GM18909 (cell line): Measurements from ENCODE around the gene ARTN.

Experiments used
- ATAC-seq: cut with Tn5 transposase; IDR thresholded peaks from one replicate; pipeline ENCODE4 v1.9.1; 2021; ENCODE audit warnings: mild to moderate bottlenecking; ENCODE audit not compliant: unreplicated experiment, poor library complexity

The ARTN gene

GRCh38 chr1:43933386-43934100 lies at the start of gene ARTN:
Gene ARTN, plus strand, starts transcription at chr1:43933801. Its CDS starts 1,856 bp downstream, at chr1:43935657.
- no peak for ATAC-seq

DNA sequence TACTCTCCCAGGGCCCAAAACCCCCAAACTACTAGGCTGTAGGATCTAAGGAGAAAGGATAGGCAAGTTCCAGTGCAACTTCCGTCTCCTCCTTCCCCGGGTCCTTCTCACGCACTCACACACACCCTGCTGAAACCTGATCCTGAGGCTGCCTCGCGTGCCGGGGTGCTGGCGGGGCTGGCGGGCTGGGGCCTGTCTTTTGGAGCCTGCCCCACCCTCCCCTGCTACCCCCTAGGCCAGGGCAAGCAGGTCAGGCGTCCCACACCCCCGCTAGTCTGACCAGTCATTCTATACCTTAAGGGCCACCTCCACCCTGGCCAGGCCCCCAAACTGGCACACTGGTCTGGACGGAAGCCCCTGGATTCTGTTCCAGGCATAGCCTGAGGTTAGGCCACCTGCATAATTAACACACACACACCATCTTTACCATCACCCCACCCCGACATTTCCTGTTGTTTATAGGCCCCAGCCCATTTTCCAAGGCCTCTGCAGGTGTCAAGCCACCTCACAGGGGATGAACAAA lies 48.3 kb upstream of the ARTN start:
- ATAC-seq, result no peak

GRCh38 chr1:43887748-43888147 lies 45.9 kb upstream of the ARTN start:
- no peak for ATAC-seq

DNA sequence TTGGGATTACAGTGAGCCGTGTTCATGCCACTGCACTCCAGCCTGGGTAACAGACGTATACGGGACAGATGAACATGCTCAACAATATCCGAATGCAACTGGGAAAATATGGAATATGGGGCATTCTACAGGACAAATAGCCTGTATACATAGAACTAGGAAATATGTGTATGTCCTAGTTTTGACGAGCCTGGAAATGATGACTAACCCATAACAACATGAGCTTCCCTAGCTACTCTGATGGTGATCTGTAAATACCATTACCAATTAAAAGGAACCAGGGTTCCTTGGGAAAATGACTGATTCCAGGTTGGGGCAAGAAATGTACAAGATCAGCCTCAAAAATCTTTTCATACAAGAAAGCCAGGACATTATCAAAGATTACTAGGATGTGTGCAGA lies 42.8 kb upstream of the ARTN start:
- ATAC-seq, result no peak

GRCh38 chr1:43893006-43893405 lies 40.6 kb upstream of the ARTN start:
- no peak for ATAC-seq

DNA sequence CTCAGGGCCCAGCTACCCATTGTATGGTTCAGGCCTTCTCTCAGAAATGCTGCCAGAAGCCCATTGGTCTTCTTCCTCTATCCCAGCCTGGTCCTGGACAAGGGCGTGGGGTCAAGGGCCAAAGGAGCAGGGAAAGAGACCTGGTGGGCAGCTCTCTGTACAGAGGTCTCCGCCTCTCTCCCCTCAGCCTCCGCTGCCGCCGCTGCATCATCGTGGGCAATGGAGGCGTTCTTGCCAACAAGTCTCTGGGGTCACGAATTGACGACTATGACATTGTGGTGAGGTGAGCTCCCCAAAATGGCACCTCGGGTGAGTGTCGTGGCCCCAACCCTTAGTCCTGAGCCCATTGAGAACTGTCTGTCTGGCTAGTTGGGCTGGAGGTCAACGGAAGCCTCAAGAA lies 34.6 kb upstream of the ARTN start:
- ATAC-seq, result no peak

DNA sequence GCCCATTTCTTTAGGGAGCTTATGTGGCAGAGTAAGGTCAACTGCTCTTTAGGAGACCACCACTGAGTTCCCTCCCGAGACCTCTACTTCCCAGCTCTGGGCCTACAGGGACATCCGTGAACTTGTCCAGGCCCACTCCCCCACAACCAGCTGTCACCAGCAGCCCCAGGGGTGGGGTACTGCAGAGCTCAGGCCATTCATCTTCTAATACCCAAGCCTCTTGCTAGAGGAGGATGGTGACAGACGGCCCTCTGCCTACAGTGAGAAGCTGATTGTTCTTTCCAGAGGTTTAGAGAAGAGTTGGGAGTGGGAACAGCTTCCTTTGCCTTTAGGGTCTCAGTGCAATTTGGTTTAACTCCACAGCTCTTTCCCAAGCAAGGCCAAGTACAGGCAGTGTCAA lies 33.2 kb upstream of the ARTN start:
- ATAC-seq, result no peak

GRCh38 chr1:43901196-43901961 lies 32.2 kb upstream of the ARTN start:
- ATAC-seq, result no peak

- ATAC-seq, result no peak
Measured at GRCh38 chr1:43902058-43902831, 31.4 kb upstream of the ARTN start.

DNA sequence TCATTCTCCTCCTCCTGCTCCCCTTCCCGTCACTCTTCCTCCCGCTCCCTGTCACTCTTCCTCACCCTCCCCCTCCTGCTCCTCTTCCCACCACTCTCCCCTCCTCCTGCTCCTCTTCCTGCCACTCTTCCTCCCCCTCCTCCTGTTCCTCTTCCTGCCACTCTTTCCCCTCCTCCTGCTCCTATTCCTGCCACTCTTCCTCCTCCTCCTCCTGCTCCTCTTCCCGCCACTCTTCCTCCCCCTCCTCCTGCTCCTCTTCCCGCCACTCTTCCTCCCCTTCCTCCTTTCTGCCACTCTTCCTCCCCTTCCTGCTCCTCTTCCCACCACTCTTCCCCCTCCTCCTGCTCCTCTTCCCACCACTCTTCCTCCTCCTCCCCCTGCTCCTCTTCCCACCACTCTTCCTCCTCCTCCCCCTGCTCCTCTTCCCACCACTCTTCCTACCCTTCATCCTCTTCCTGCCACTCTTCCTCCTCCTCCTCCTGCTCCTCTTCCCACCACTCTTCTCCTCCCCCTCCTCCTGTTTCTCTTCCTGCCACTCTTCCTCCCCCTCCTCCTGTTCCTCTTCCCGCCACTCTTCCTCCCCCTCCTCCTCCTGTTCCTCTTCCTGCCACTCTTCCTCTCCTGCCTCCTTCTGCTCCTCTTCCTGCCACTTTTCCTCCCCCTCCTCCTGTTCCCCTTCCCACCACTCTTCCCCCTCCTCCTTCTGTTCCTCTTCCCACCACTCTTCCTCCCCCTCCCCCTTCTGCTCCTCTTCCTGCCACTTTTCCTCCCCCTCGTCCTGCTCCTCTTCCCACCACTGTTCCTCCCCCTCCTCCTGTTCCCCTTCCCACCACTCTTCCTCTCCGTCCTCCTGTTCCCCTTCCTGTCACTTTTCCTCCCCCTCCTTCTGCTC lies 28.7 kb upstream of the ARTN start:
- ATAC-seq, result no peak

DNA sequence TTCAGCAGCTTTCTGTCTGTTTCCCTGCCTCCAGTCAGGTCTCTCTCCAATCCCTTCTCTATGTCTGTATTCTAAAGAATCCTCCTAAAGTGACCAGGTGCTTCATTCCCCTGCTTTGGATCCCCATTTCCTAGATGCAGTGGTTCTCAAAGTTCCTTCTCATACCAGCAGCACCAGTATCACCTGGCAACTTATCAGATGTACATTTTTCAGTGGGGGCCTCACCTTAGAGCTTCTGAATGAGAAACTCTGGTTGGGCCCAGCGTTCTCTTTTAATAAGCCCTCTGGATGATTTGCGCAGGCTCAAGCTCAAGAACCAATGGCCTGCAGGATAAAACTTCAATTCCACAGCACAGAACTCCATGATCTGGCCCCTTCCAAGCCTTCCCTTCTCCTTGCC lies 25.4 kb upstream of the ARTN start:
- ATAC-seq, result no peak

DNA sequence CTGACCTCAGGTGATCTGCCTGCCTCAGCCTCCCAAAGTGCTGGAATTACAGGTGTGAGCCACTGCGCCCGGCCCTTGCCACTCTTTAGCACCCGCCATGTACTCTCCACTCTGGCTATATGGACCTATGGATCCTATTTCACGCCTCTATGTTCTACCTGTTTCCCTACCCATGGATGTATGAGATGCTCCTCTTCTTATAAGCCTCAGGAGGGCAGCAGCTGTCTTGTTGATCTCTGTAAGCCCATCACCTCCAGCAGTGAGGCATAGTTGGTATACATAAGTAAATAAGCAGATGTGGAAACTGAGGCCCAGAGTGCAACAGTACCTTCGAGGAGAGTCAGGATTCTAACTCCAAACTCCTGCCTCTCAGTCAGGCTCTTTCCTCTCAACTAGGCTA lies 24.7 kb upstream of the ARTN start:
- no peak for ATAC-seq

GRCh38 chr1:43910343-43910742 lies 23.3 kb upstream of the ARTN start:
- ATAC-seq, result no peak

DNA sequence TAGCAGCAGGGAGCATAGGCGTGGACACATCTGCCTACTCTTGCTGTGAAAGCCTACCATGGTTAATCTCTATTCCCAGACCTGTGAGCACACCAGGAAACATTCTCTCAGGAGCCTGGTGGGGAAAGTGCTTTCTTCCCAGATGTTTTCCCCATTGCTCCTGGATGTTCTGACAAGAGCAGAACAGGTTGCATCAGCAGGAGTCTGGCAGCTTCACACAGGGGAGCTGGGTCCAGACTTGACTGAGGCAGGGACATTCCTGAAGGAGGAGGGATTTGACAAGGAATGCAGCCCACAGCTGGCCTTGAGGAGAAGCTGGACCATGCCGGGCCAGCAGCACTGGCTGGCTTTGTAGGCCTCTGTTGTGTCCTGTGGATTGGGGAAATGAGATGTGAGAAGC lies 21.0 kb upstream of the ARTN start:
- no peak for ATAC-seq

DNA sequence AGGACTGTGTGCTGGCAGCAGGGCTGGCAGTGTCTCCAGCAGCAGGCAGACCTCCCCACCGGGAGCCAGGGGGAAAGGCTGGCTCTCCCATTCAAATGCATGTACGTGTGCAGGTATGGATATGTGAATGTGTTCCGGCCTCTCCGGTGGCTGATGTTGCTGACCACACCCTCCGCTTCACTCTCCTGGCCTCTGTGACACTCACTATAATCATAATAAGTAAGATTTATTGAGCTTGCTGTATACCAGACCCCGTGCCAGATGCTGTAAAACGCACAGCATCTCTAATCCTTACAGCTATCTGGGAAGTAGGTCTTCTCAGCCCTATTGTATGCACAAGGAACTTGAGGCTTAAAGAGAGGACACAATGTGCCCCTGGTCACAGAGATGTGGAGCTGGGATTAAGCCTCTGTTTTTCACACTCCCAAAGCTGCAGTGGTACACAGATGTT lies 20.5 kb upstream of the ARTN start:
- no peak for ATAC-seq

- no peak for ATAC-seq
Measured at GRCh38 chr1:43913666-43914360, 19.8 kb upstream of the ARTN start.

- ATAC-seq, result no peak
Measured at GRCh38 chr1:43914576-43915525, 18.8 kb upstream of the ARTN start.

DNA sequence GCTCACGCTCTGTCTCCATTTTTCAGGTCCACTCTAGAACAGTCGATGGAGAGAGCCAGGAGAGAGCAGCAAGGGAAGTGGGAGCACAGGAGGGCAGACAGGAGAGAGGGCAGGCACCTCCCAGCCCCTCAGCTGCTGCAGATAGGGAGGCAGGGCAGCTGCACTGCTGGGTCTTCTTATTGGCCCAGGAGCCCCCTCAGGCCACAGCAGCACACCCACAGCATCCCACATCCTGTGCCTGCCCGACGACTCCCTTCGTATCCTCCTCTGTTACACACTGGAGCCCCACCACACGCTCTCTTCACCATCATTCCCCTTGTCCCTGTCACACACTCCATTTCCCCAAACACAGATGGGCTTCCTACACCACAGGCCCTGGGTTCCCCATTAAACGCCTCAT lies 13.7 kb upstream of the ARTN start:
- no peak for ATAC-seq
